Activated T-cell treated with anti-CD3 and anti-CD28 coated beads, Interleukin-2, amount 50 U/mL, for 72 hours (primary cell): ENCODE data around the gene DCAF6. TPM values are rescaled to one million over a fixed set of nuclear protein-coding genes. Genes with fewer than 3 reads are reported as not detected.
A peak's percentile ranks its signal among the peaks of the same experiment; 100 is the strongest.
"Not testable (repeated sequence)": the region's sequence is repeated elsewhere in the genome, so short reads cannot be mapped to it uniquely, and the experiment has no call there.

Experiments used
- ATAC-seq, 2 donors: fragments of 150-1000 bp; cut with Tn5 transposase; replicated peaks in 1 of 2; 2 replicates each; pipeline ENCODE4 v1.10.0; 2021; ENCODE audit warnings: moderate library complexity in 2 of 2, mild to moderate bottlenecking in 1 of 2
- DNase-seq, 2 donors: peaks; one replicate each; pipeline ENCODE4 v3.0.0; 2021 to 2022; ENCODE audit warnings: mixed read lengths in 1 of 2
- H3K27ac Mint-ChIP-seq: one replicate; pipeline ENCODE4 v1.8.0; 2022; ENCODE audit warnings: mild to moderate bottlenecking, moderate library complexity, mixed read lengths
- H3K27me3 Mint-ChIP-seq: one replicate; pipeline ENCODE4 v1.8.0; 2022; ENCODE audit warnings: low read depth, mixed read lengths
- H3K36me3 Mint-ChIP-seq, 2 donors: one replicate each; pipeline ENCODE4 v1.8.0; 2022; ENCODE audit warnings: mixed read lengths in 2 of 2, mild to moderate bottlenecking in 1 of 2; ENCODE audit not compliant: insufficient read depth in 2 of 2
- H3K4me1 Mint-ChIP-seq: one replicate; pipeline ENCODE4 v1.8.0; 2022; ENCODE audit warnings: low read depth, mixed read lengths
- H3K4me3 Mint-ChIP-seq, 2 donors: one replicate each; pipeline ENCODE4 v1.8.0; 2022; ENCODE audit warnings: mild to moderate bottlenecking in 2 of 2, mixed read lengths in 2 of 2, moderate library complexity in 2 of 2
- H3K9me3 Mint-ChIP-seq, 2 donors: one replicate each; pipeline ENCODE4 v1.8.0; 2022; ENCODE audit warnings: mixed read lengths in 2 of 2
- total RNA-seq, 2 donors: library from RNA; stranded (reverse); gene quantifications; one replicate each; pipeline ENCODE4 v1.2.3, GENCODE V29; 2022

DCAF6 gene
- total RNA-seq, 2 donors from 2014 or later = 33.2 to 35.0 TPM

DNA sequence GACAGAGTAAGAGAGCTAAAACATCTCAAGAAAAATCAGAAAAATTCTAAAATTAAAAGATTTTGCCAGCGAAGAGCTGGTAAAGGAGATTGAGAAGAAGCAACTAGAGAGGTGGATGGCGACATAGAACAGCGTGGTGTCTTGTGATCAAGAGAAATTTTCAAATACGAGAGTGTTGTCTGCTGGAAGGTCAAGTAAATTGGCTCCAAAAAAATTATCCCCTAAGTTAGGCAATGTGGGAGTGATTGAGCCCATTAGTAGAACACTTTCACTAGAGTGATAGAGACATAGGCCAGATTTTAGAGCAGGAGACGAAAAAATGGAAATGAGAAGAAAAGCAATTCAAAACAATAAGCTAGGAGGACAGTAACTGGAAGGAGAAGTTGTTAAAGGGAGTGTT, 94.7 kb downstream of the DCAF6 start:
- no peaks in the 10 kb centered on the region for H3K9me3 Mint-ChIP-seq
- no peak for DNase-seq
- ATAC-seq = no peak
- no peak overlapping the region for H3K27ac Mint-ChIP-seq
- H3K4me1 Mint-ChIP-seq = no peaks in the 10 kb centered on the region
- no peaks in the 10 kb centered on the region for H3K27me3 Mint-ChIP-seq
- H3K4me3 Mint-ChIP-seq = no peak overlapping the region
- H3K36me3 Mint-ChIP-seq = peaks cover 0 to 2% of the 10 kb centered on the region in 2 donors

DNA sequence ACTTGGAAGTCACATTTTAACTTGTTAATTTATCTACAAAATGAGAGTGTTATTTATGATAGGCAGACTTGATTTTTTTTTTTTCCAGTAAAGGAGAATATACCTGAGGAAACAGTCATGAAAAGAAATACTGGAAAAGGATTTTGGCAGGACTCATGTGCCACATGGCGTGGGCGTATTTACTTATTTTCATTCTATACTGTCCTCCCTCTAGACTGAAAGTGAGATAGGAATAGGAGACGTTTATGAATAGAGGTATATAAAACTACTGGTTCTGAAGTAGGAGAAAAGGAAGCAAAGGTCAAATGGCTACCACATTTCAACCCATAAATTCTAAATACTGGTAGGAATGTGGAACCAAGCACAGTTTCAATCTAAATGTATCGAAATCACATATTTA, 95.1 kb downstream of the DCAF6 start:
- H3K9me3 Mint-ChIP-seq = no peaks in the 10 kb centered on the region
- H3K27ac Mint-ChIP-seq = no peak overlapping the region
- no peak overlapping the region for H3K4me3 Mint-ChIP-seq
- peaks cover 0 to 2% of the 10 kb centered on the region in 2 donors for H3K36me3 Mint-ChIP-seq
- ATAC-seq = no peak
- H3K27me3 Mint-ChIP-seq = no peaks in the 10 kb centered on the region
- no peaks in the 10 kb centered on the region for H3K4me1 Mint-ChIP-seq
- no peak for DNase-seq

DNA sequence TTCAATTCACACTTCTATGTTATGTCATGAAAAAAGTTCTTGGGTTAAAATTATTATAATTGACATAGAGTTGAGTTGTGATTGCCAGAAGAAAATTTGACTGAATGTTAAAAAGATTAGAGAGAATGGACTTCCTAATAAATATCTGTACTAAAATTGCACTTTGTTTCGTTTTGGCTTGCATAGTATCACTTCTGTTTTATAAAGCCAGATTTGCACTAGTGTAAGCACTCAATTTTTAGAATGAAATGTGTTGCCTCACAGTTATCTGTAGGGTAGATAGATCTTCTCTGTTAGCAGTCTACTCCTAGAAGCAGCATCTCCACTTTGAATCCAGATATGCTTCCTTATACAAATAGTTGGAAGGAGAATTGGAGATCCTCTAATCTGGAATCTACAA, 95.5 kb downstream of the DCAF6 start:
- Mint-ChIP-seq H3K4me3 (no peak overlapping the region), H3K27ac (no peak overlapping the region), H3K36me3 (peaks cover 0 to 2% of the 10 kb centered on the region in 2 donors), H3K4me1 (no peaks in the 10 kb centered on the region), H3K27me3 (no peaks in the 10 kb centered on the region), H3K9me3 (no peaks in the 10 kb centered on the region)
- DNase-seq (no peak), ATAC-seq (no peak)

DNA sequence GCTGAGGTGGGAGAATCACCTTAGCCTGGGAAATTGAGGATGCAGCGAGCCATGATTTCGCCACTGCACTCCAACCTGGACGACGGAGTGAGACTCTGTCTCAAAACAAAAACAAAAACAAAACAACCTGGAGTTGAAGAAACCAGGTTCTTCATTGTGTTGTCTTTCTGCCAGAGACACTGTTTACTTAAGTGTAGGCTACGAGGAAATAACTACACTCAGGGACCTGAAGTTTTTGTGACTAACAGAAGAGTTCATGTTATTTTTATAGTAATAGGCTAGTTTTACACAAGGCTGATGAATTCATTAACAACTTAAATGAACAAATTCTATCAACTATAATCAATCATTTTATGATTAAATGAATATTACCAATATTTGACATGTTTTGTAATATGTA, 98.9 kb downstream of the DCAF6 start:
- Mint-ChIP-seq H3K4me1 (no peaks in the 10 kb centered on the region), H3K27ac (no peak overlapping the region), H3K9me3 (no peaks in the 10 kb centered on the region), H3K4me3 (no peak overlapping the region), H3K36me3 (peaks cover 0 to 2% of the 10 kb centered on the region in 2 donors), H3K27me3 (no peaks in the 10 kb centered on the region)
- DNase-seq (no peak), ATAC-seq (no peak)

DNA sequence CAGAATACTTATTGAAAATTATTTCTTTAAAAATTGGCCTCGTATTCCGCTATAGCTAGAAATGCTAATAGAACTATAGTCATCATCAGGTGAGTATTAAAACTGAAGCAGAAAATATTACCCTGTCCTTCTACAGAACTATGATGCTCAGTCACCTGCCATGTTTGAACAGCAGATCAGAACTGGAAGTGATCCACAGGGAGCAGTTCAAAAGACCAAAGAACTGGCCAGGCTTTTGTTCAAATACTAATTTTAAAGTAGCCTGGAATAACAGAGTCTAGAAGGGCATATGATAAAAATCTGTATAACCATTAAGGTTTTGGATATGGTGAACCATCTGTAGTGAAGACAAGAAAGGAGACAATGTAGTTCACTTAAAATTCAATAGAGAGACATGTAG, 105.9 kb downstream of the DCAF6 start:
- H3K27me3 Mint-ChIP-seq = no peaks in the 10 kb centered on the region
- H3K36me3 Mint-ChIP-seq = peaks cover 2 to 10% of the 10 kb centered on the region in 2 donors
- no peaks in the 10 kb centered on the region for H3K9me3 Mint-ChIP-seq
- no peak overlapping the region for H3K4me3 Mint-ChIP-seq
- DNase-seq = no peak
- no peak overlapping the region for H3K27ac Mint-ChIP-seq
- no peaks in the 10 kb centered on the region for H3K4me1 Mint-ChIP-seq
- no peak for ATAC-seq

DNA sequence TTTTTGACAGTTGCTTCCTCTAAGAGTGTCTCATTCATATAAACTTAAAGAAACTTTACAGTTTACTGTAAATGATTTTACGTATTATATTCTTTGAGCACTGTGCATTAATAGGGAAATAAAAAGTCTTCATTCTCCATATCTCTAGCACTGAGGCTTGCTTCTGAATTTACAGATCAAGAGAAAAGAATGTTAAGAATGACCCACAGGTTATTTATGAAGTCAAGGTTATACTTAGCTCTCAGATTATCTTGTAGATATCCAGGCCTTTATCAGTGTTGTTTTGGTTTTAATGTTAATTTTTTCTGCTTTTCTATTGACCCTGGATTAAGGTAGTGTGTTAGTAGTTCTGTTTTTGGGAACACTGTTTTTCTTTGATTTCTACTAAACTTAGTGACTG, 108.8 kb downstream of the DCAF6 start:
- H3K9me3 Mint-ChIP-seq = no peaks in the 10 kb centered on the region
- H3K4me3 Mint-ChIP-seq = no peak overlapping the region
- peaks cover 2 to 10% of the 10 kb centered on the region in 2 donors for H3K36me3 Mint-ChIP-seq
- DNase-seq (no peak), ATAC-seq (no peak)
- no peak overlapping the region for H3K27ac Mint-ChIP-seq
- H3K27me3 Mint-ChIP-seq = no peaks in the 10 kb centered on the region
- no peaks in the 10 kb centered on the region for H3K4me1 Mint-ChIP-seq

DNA sequence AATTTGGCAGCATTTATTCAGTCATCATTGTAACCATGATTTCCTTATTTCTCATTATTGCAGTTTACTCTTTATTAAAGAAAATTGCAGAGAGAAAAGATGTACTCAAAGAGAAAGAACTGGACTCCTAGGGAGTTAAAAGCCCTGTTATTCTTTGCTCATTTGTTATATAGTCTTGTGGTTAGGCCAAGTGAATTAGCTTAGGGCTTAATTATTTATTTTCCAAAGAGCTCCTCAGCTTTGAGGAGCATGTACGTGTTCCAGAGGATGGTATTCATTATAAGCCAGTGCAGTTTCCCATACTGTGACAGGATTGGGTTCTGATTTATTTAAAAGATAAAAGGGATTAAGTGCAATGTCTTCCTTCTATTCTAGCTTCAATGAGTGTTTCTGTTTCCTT, 113.8 kb downstream of the DCAF6 start:
- Mint-ChIP-seq H3K4me1 (no peaks in the 10 kb centered on the region), H3K27ac (no peak overlapping the region), H3K27me3 (no peaks in the 10 kb centered on the region), H3K9me3 (no peaks in the 10 kb centered on the region), H3K4me3 (no peak overlapping the region), H3K36me3 (no peaks in the 10 kb centered on the region)
- ATAC-seq (no peak), DNase-seq (no peak)

DNA sequence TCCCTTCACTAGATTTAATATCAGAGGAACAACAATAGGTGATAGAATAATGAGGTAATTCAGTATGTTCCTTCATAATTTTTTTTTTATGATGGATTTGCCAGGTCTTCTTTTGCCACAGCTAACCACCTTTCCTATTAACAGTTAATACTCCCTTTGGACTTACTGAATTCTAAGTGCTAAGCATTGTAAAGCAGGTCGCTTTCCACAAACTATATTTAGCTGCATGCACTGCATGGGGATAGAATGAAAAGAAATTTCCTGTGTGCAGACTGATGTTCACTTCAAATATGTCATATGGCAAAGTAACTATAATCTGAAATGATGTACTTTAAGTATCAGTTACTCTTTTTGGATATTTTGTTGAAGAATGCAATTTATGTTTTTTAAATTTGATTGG, 114.4 kb downstream of the DCAF6 start:
- ATAC-seq (no peak), DNase-seq (no peak)
- Mint-ChIP-seq H3K4me1 (no peaks in the 10 kb centered on the region), H3K4me3 (no peak overlapping the region), H3K27ac (no peak overlapping the region), H3K9me3 (no peaks in the 10 kb centered on the region), H3K27me3 (no peaks in the 10 kb centered on the region), H3K36me3 (no peaks in the 10 kb centered on the region)

DNA sequence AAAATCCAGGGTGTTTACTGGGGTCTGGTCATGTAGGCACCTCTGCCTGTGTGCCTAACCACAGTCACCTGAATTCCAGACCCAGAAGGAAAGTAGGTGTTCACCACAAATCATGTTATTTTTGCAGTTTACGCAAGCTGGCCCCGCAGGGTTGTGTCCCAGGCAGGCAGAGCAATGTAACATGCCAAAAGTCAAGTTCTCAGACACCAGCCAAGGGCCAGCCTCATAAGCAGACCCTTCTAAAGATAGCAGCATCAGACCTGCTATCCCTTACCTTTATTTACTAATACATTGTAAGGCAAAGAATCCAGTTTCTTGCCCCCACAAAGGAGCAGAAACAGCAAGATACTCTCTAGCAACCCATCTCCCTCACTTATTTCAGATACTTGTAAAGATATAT, 117.2 kb downstream of the DCAF6 start:
- H3K27me3 Mint-ChIP-seq = no peaks in the 10 kb centered on the region
- H3K4me1 Mint-ChIP-seq = no peaks in the 10 kb centered on the region
- no peak overlapping the region for H3K27ac Mint-ChIP-seq
- DNase-seq (no peak), ATAC-seq (no peak)
- peaks cover 0 to 3% of the 10 kb centered on the region in 2 donors for H3K36me3 Mint-ChIP-seq
- H3K9me3 Mint-ChIP-seq = no peaks in the 10 kb centered on the region
- no peak overlapping the region for H3K4me3 Mint-ChIP-seq

DNA sequence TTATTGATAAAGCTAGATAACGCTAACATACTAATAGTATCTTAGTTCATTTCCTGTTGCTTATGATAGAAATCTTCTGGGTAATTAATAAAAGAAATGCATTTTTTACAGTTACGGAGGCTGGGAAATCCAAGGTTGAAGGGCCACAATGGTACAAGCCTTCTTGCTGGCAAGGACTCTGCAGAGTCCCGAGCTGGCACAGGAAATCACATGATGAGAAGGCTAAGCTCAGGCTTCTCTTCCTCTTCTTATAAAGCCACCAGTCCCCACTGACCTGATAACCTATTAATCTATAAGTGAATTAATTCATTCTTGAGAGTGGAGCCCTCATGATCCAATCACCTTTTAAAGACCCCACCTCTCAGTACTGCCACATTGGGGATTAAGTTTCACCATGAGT, 117.6 kb downstream of the DCAF6 start:
- H3K9me3 Mint-ChIP-seq = no peaks in the 10 kb centered on the region
- ATAC-seq (no peak), DNase-seq (no peak)
- peaks cover 0 to 3% of the 10 kb centered on the region in 2 donors for H3K36me3 Mint-ChIP-seq
- H3K27ac Mint-ChIP-seq = peak overlapping the region; percentile 33
- no peak overlapping the region for H3K4me3 Mint-ChIP-seq
- H3K27me3 Mint-ChIP-seq = no peaks in the 10 kb centered on the region
- no peaks in the 10 kb centered on the region for H3K4me1 Mint-ChIP-seq

DNA sequence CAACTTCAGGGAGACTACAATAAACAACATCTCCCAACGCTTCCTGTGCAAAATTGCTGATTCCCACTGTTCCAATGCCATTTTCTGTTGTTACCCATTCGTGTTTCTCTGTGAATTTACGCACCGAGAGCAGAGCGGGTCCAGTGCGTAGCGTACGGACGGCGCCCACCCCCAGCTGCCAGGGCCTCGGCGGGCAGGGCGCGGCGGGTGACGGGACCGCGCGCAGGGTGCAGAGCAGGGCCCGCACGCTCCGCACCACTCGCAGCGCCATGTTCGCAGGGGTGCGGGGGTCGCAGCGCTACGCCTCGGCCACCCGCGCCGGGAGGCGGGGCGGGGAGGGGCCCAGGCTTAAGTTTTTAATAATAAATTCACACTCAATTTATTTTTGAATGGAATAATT, 119.7 kb downstream of the DCAF6 start:
- not testable (repeated sequence) for H3K4me1 Mint-ChIP-seq, DNase-seq, H3K36me3 Mint-ChIP-seq, H3K27me3 Mint-ChIP-seq, H3K4me3 Mint-ChIP-seq, H3K27ac Mint-ChIP-seq, H3K9me3 Mint-ChIP-seq
- peak; percentile 67 to 72 for ATAC-seq

DNA sequence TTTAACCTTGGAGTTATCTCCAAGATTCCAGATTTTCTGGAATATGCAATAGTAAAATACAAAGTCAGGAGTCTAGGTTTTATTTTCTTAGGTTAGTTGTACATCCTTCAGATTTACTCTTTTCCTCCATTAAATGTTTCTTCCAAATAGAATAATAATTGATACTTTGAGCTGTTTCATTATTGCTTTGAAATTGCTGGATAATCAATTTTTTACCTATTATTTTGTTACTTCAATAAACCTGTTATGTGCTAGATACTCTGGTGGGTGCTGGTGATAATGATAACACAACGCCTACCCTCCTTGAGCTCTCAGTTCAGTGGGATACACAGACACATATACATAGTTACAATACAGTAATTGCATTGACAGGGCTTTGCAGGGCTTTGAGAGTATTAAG, 120.9 kb downstream of the DCAF6 start:
- H3K9me3 Mint-ChIP-seq = no peaks in the 10 kb centered on the region
- DNase-seq (no peak), ATAC-seq (no peak)
- H3K36me3 Mint-ChIP-seq = peaks cover 0 to 3% of the 10 kb centered on the region in 2 donors
- no peak overlapping the region for H3K27ac Mint-ChIP-seq
- no peaks in the 10 kb centered on the region for H3K27me3 Mint-ChIP-seq
- no peaks in the 10 kb centered on the region for H3K4me1 Mint-ChIP-seq
- no peak overlapping the region for H3K4me3 Mint-ChIP-seq

DNA sequence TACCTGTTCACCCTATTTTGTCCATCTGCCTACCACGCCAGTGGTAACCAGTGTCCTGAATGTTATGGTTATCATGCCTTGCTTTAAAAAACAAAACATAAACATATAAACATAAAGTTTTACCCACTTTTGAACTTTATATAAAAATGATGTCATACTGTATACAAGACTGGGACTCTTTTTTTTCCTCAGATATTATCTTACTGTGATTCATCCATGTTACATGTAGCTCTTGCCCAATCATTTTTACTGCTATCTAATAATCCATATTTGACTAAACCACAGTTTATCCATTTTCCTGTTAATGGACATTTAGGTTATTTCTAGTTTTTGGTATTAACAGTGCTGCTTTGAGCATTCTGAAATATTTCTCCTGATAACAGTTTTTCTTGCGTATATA, 121.4 kb downstream of the DCAF6 start:
- H3K27ac Mint-ChIP-seq = no peak overlapping the region
- H3K27me3 Mint-ChIP-seq = no peaks in the 10 kb centered on the region
- DNase-seq (no peak), ATAC-seq (no peak)
- no peaks in the 10 kb centered on the region for H3K9me3 Mint-ChIP-seq
- H3K36me3 Mint-ChIP-seq = peaks cover 0 to 3% of the 10 kb centered on the region in 2 donors
- H3K4me1 Mint-ChIP-seq = no peaks in the 10 kb centered on the region
- H3K4me3 Mint-ChIP-seq = no peak overlapping the region

DNA sequence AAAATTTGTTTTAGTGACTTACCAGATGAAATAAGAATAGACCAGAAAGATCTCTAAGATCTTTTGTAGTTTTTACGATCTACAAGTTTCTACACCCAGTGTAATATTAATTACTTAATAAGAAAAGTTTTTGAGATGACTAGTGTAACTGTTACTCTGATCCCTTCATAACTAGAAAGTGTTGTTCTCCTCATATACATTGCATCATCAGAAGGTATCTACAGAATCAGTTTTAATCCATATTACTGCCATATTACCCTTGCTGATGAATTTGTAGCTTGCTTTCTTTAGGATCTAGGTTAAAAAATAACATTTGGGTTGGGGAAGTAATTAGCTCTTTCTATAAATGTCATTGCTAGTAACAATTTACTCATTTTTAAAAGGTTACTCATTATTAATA, 127.7 kb downstream of the DCAF6 start:
- no peak overlapping the region for H3K27ac Mint-ChIP-seq
- ATAC-seq = no peak
- no peaks in the 10 kb centered on the region for H3K4me1 Mint-ChIP-seq
- H3K9me3 Mint-ChIP-seq = no peaks in the 10 kb centered on the region
- H3K4me3 Mint-ChIP-seq = no peak overlapping the region
- no peak for DNase-seq
- peaks cover 0 to 2% of the 10 kb centered on the region in 2 donors for H3K36me3 Mint-ChIP-seq
- no peaks in the 10 kb centered on the region for H3K27me3 Mint-ChIP-seq
